COLO668 (cell line): ENCODE data around the gene UBALD2.
"Not testable (repeated sequence)": the region's sequence is repeated elsewhere in the genome, so short reads cannot be mapped to it uniquely, and the experiment has no call there.

ENCODE experiments used
- DNase-seq: peaks from one replicate; lab custom pipeline; 2025; ENCODE audit not compliant: unreplicated experiment; lab: John Stamatoyannopoulos, UW

Gene UBALD2

DNA sequence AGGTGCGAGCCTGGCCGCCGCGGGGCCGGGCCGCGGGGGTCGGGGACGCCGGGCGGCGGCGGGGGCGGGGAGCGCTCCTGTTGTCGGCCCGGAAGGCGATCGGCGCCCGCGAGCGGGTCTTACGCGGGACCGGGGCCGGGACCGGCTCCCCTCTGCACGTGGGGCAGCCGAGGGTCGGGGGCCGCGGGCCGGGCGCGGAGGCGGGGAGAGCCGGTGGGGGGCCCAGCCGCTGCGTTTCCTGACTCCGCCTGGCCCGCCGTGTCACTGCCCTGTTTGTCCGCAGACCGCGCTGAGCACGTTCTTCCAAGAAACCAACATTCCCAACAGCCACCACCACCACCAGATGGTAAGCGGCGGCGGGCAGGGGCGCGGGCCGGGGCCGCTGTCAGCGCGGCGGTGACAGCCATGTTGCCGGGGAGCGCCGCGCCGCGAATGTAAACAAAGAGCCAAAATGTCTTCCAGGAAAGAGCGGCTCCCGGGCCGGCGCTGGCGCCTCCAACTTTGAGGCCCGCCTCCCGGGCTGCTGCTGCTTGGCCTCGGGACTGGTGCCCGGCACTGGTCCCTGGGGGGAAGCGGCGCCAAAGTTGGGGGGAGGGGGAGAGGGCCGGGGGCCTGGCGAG is 586 bp downstream of the UBALD2 start:
- peak; percentile 67 for DNase-seq

DNA sequence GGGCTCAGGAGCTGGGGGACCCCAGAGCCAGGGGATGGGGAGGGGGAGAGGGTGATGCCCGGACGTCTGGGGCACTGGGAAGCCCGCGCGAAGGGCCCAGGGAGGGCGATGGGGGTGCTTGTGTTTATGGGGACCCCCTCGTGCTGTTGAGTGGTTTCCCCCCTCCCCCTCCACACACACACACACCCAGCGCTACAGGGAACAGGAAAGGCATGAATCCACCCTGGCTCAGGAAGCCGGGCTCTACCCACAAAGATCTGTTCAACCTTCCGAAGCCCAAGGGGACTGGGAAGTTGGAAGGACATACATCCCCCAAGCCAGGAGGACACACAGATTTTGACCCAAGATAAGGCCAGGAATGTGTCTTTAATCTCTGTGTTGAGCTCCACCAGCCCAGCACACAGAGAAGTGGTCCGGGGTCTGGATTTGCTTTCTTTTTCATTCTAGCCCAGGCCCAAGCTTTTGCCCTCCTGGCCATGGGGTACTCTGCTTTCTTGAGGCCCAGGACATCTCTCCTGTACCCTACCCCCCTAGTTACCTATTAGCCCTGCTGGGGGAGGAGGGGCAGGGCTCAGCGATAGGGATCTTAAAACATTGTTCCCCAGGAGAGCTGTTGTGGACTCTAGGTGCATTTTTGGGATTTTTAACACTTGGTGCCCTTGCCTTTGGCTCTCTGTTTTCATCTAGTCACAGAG is 1.2 kb downstream of the UBALD2 start:
- peak; percentile 14 for DNase-seq

DNA sequence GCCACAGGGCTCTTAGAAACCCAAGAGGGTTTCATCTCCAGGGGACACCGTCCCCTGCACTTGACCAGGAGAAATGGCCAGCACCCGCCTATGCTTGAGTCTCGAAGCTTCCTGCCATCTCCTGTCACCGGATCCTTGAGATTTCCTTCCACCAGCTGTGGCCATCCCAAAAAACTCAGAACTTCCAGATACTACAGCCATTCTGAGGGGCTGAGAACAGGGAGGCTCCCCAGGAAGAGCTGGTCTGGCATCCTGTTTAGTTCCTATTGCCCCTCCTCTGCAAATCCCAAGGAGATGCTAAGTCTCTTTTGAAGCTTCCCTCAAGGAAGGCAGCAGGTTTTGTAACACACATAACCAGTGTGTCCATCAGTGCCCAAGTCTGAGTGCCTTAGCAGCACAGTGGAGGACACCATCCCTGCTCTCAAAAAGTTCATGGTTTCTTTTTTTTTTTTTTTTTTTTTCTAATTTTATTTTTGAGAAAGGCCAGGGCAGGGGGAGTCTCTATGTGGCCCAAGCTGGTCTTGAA is 2.0 kb downstream of the UBALD2 start:
- DNase-seq, result no peak

DNA sequence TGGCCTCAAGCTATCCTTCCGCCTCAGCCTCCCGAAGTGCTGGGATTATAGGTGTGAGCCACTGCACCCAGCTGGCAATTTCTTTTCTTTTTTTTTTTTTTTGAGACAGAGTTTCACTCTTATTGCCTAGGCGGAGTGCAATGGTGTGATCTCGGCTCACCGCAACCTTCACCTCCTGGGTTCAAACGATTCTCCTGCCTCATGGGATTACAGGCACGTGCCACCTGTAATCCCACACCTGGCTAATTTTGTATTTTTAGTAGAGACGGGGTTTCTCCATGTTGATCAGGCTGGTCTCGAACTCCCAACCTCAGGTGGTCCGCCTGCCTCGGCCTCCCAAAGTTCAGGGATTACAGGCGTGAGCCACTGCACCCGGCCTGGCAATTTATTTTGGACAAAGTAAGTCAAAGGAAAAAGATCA is 2.4 kb downstream of the UBALD2 start:
- DNase-seq, result not testable (repeated sequence)

DNA sequence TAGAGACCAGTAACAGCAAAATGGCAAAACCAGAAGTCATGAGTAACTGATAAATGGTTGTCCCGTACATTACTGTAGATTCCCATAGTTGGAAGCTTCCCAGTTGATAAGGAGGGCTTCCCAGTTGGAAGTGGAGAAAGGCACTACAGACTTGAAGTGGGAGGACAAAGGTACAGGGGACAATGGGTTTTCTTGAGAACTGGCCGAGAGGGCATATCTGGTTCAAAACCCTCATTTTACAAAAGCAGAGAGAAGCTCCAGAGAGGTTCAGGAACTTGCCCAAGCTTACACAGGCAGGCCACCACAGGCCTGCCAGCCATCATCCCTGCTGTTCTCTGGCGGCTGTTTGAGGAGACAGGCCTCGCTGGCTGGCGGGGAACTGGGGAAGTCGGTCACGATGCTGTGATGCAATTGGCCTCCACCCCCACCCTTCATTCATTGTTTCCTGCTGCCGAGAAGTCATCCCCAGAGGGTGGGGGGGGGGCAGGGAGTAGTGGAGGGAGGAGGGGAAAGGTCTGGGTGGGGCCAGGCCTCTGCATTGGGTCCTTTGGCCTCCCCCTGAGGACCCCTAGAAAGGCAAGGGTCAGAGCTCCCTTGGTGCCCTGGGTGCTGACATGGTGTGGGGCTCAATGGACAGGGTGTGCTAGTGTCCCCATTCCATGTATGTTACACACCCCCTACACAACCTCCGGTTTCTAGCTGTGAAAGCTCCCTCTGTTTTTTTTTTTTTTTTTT is 3.0 kb downstream of the UBALD2 start:
- peak; percentile 6 for DNase-seq

DNA sequence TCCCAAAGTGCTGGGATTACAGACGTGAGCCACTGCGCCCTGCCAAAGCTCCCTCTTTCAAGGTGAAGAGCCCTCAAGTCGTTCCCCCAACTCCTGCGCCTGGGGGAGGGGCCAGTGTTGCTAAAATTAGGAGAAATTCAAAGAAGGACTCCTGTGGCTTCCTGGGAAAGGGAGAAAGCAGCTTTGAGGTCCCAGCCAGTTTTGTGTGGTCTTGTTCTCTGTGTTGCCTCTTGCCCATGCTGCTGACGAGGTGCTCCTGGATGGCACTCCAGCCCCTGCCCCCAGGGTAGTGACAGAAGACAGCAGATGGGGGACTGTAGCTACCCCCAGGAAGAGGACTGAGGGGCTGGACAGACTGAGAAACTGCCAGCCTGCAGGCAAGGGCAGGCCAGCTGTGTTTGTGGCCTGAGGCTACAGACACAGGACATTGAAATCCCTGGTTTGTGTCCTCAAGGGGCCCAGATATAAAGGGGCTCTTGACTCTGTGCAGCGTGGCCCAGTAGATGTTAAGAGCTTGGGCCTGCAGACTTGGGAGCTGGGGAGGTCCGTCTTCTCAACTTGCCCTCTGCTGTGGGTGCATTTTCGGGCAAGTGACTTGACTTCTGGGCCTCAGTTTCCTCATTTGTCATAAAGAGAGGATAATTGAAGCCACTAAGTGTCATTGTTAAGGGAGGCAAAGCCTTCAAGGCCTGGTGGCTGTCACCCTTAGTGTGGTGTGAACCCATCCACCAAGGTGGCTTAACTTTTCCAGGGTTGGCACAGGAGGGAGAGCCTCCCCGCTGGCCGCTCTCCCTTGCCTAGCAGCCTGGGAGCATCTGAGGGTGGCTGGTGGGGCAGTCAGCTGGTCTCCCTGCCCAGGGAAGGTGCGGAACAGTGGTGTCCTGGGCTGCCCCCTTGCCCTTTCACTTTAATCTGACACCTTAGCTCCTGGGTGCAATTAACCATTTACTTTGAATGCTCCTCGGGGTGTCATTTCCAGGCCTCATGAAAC is 4.1 kb downstream of the UBALD2 start:
- no peak for DNase-seq

DNA sequence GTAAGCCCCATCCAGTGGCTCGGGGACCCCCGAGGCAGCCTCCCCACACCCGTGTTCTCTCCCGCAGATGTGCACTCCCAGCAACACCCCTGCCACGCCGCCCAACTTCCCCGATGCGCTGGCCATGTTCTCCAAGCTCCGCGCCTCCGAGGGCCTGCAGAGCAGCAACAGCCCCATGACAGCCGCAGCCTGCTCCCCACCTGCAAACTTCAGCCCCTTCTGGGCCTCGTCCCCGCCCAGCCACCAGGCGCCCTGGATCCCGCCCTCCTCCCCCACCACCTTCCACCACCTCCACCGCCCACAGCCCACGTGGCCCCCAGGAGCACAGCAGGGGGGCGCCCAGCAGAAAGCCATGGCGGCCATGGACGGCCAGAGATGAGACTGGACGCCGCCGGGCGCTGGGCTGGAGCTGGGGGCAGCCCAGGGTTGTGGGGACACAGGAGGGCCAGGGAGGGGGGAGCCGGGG is 5.0 kb downstream of the UBALD2 start:
- no peak for DNase-seq

DNA sequence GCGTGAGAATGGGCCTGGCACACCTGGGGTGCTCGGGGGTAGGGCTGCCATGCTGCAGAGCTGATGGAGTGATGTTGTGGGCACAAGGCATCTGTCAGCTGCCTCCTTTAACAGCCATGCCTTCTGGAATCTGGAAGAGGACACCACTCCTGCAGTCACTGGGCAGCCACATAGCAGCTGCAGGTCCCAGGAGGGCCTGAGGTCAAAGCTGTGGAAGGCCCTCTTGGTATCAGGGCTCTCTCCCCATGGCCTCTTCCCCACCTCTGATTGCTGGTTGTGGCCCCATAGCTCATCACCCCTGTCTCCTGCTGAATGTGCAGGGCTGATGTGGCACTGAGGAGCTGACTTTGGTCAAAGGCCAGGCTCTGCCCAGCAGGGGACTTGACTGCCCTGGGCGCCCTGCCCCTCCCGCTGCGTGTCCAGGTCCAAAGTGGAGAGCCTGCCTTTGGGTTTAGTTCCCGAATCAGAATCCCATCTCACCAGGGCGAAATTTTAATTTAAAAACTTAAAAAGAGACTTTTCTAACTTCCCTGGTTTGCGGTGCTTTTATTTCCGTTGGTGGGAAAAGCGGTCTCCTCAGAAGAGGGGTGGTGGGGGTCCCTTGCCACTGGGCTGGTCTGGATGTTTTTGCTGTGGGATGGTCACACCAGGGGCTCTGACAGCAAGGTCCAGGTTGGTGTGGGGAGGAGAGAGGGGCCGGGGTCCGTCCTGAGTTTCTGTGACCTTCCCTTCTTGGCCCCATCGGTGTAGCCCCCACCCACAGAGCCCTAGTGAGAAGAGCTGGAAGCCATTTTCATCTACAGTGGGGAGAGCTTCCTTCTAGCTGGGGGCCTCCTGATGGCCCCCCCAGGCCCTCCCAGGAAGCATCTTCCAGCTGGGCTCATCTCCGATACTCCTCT is 5.9 kb downstream of the UBALD2 start:
- no peak for DNase-seq

DNA sequence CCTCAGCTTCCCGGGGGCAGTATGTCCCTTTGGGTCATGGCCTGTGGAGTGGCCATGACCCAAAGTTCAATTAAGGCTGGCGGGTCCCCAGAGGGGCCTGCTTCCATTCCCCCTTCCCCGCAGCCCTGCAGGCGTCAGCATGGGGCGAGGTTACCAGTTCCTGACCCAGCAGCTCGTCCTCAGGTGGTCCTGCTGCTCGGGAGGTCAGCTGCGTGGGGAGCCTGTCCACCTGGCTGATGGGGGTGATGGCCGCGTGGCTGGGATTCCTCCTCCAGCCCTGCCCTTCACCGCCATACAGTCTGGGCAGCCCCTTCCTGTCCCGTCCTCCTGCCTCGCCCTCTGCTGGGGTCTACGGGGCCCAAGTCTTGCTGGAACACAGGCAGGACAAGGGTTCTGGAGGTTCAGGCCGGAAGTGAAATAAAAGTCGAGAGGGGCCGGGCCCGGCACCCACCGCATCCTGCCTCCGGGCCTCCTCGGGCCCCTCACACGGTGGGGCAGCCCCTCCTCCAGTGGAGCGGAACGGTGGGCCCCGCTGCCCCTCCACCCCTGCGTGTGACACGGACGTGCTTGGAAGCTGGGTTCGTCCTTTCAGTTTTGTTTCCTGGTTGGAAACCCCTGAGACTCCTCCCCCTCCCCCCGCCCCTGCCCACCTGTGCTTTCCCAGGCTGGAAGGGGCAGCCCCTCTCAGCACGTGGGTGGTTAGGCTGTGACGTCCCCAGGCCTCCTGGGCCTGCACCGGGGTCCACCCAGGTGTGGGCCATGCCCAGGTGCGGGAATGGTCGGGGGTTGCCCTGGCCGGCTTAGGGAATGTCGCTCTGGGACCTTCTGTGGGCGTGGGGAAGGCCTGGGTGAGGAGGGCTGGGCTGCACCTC is 6.8 kb downstream of the UBALD2 start:
- no peak for DNase-seq

DNA sequence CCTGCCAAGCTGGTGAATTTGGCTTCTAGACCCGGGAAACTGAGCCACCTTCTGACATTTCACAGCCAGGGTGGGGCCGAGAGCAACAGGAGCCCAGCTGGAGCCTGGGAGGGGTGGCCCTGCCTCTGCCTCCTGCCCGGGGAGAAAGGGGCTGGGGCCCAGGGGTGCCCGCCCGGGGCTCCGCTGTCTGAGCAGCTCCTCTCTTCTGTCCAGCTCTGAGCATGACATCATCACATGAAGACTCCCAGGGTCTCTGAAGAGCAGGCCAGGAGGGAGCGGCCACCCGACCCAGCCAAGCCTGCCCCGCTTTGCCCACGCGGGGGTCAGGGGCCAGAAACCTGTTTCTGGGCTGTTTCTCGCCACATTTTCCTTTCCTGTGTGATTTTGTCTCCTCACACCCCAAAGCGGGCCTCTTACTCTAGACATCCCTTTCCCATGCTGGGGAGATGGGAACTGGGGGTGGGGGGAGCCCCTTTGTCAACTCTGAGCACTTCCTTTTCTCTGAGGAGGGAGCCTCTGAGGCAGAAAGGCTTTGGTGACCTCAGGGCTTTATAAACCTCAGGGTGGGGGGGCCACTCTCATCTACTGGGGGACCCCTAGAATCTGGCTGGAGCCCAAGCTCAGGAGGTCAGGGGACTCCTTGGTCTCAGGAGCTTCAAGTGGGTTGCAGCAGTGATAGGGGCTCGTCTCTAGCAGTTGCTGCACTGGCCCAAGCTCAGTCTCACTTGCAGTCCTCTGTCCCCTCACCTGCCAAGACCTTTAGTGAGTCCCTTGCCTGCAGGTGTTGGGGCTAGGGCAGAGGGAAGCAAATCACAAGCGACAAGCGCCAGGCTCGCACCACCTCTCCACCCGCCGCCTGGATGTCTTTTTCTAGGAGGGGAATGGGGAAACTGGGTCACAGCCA is 7.6 kb downstream of the UBALD2 start:
- DNase-seq, result no peak

DNA sequence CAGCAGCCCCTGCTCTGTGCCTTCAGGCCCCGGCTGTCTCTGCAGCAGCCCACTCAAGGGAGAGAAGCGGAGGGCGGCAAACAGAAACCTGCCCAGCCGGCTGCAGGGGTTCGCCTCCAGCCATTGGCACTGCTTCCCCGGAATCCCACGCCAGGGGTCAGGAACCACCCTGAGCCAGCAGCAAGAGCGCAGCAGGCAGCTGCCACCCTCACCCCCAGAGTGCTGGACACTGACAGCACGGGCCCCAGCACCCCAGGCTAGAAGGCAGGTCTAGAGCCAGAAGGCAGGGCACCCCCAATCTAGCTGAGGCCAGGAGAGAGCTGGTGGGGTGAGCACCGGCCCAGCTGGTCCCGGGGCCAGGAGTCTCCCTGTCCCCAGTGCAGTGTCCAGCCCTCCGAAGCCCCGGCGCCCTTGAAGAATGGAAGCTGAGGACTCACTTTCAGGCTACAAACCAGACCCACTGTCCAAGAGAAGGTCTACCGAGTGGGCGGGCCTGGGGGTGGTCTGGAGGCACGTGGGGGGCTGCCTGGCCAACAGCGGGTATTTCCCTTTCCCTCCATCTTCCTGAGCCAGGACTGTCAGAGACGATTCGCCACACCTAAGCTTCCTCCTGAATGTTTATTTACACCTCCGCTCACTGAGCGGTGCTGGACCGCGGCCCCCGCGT is 8.4 kb downstream of the UBALD2 start:
- DNase-seq, result no peak

DNA sequence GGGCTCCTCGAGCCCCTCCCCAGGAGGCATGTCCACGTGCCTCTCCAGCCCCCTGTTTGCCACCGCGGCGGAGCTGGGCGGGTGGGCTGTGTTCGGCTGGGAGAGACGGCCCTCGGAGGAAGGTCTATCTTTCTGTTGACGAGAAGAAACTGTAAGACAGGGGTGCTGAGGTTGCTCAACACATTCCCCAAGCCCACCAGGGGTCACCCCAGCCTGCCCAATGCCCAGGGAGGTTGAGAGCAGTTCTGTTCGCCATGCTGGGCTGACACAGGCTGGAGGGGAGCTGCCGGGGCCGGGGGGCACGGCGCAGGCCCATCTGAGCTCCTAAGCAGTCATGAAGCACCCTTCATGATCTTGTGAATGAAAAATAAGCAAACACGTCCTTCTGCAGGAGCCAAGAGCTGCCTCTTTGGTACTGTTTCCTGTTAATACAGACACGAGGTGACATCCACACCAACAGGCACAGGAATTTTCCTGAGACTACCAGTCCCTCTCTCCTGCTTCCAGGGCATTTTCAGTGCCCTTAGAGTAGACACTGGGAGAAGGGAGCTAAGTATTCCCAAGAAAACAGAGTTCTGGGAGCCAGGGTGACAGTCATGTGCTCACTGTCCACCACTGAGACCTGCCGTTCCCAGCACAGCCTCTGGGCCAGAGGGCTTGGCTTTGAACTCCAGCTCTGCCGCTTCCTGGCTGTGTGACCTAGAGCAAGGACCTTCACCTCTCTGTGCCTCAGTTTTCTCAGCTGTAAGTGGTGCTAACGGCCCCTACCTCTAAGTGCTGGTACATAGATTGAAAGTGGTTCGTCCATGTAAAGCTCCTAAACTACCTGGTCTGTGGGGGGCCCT is 9.2 kb downstream of the UBALD2 start:
- no peak for DNase-seq

DNA sequence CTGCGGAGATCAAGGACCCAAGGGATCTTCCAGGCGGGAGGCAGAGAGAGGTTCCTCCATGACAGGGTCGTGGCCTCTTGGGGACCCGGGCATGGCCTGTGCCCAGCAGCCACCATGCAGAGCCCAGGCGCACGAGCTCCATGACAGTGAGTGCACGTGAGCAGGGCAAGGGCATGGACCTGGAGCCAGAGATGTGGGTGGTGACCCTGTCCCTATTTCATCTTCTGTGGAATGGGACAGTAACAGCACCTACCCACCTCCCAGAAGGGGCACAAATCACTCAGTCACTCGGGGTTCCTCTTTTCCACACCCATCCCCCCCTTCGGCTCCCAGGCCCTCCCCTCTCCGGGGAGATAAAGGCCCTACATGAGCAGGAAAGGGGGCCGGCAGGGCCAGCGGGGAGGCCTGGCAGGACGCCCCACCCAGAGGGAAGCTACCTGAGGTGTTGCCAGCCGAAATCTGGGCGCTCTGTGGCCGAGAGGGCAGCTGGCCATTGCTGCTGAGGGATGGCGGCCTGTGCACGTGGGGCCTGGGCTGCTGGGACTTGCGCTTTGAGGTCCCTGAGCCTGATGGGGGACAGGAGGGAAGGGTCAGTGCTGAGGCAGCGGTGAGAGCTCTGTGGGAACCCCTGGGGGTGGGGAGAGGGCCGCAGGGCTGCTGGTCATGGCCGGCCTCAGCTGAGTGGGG is 10.4 kb downstream of the UBALD2 start:
- DNase-seq, result no peak

DNA sequence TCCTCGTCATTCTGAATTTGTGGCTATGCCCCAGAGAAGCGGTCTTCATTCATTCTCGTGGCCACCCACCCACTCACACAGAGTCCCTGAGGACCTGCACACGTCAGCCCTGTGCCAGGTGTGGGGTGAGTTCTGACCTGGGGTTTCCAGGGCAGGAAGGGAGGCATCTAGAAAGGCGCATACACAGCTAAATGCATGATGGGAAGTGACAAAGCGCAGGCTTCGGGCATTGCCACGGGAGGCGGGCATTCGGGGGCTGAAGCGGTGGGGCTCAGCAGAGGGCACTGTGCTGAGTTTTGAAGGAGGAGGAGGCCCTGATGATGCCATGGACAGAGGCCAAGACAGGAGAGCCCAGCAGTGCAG is 10.9 kb downstream of the UBALD2 start:
- DNase-seq, result no peak

DNA sequence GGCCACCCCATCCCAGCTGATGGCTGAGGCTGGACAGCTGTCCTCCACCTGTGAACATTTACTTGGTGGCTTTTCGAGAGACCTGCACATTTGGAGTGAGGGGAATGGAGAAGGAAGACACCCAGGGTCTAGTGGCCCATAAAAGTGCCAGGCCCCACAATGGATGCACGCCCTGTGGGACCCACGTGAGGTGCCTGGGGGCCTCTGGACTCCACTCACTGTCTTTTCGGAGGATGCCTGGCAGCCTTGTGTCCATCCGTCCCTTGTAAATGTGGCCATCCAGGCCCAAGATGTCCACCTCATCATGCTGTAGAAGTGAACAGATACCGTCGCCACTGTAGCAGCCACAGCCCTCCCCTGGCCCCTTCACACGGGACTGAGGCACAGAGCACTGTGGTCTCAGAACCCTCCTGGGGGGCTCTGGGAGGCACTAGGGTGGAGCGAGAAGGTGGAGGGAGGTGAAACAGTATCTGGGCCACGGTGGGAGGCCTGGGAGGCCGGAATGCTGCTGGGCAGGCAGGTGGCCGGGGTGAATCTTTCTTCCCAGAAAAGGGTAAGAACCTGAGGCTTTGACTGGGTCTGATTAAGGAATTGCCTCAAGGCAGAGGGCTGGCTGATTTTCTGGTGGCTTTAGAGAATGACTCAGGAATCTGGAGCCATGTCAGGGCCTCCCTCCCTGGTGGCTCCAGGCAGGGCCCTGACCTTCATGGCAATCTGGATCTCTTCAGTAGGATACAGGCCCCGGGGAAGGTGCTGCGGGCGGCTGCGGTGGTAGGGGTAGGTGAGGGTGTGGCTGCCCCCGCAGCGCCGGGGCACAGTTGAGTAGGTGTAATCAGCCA is 11.5 kb downstream of the UBALD2 start:
- no peak for DNase-seq
